GM23338 (cell line): ENCODE results near the gene SLC4A4. TPM values are rescaled to one million over a fixed set of nuclear protein-coding genes. Genes with fewer than 3 reads are reported as not detected.

Experiments
- ATAC-seq: fragments of 200-7000 bp; cut with Tn5 transposase; 3 replicates; pipeline ENCODE4 v1.9.1; 2020
- DNase-seq: peaks from one replicate; pipeline ENCODE4 v3.0.0-alpha.2; 2015; ENCODE audit warnings: low spot score
- H2AFZ ChIP-seq: fragments of 200-600 bp; sonication (generic); 2 replicates; pipeline ENCODE4 v1.8.0; 2016; ENCODE audit warnings: antibody characterized with exemption, mild to moderate bottlenecking, moderate library complexity
- H3F3A ChIP-seq: fragments of 200-600 bp; sonication (generic); replicated peaks from 2 replicates; pipeline ENCODE4 v1.8.0; 2017; ENCODE audit warnings: antibody characterized with exemption, mixed run types, low read depth
- H3K27ac ChIP-seq: fragments of 200-600 bp; sonication (generic); 2 replicates; pipeline ENCODE4 v1.6.1; 2016; ENCODE audit warnings: low read depth
- H3K27me3 ChIP-seq: fragments of 200-600 bp; sonication (generic); 2 replicates; pipeline ENCODE4 v1.8.0; 2016; ENCODE audit warnings: mild to moderate bottlenecking, mixed run types, moderate library complexity; ENCODE audit not compliant: insufficient read depth
- H3K36me3 ChIP-seq: fragments of 200-600 bp; sonication (generic); 2 replicates; pipeline ENCODE4 v1.8.0; 2016; ENCODE audit warnings: mild to moderate bottlenecking; ENCODE audit not compliant: insufficient read depth
- H3K4me1 ChIP-seq: fragments of 200-600 bp; sonication (generic); 2 replicates; pipeline ENCODE4 v1.8.0; 2016; ENCODE audit warnings: mild to moderate bottlenecking, moderate library complexity; ENCODE audit not compliant: insufficient read depth
- H3K4me2 ChIP-seq: fragments of 200-600 bp; sonication (generic); 2 replicates; pipeline ENCODE4 v1.7.1; 2017; ENCODE audit warnings: mixed run types
- H3K4me3 ChIP-seq: fragments of 200-600 bp; sonication (generic); 2 replicates; pipeline ENCODE4 v1.6.1; 2016; ENCODE audit warnings: mixed run types
- H3K79me2 ChIP-seq: fragments of 200-600 bp; sonication (generic); replicated peaks from 2 replicates; pipeline ENCODE4 v1.8.0; 2017; ENCODE audit warnings: mild to moderate bottlenecking; ENCODE audit not compliant: insufficient read depth
- H3K9me2 ChIP-seq: fragments of 200-600 bp; sonication (generic); 2 replicates; pipeline ENCODE4 v1.8.0; 2017; ENCODE audit not compliant: insufficient read depth
- H4K20me1 ChIP-seq: fragments of 200-600 bp; sonication (generic); replicated peaks from 2 replicates; pipeline ENCODE4 v1.8.0; 2017; ENCODE audit warnings: mild to moderate bottlenecking; ENCODE audit not compliant: insufficient read depth
- H3K27ac Mint-ChIP-seq: 2 replicates; pipeline ENCODE4 v1.8.0; 2020; ENCODE audit warnings: inconsistent platforms, mild to moderate bottlenecking, moderate library complexity, mixed read lengths
- H3K27me3 Mint-ChIP-seq: 3 replicates; pipeline ENCODE4 v1.8.0; 2022; ENCODE audit warnings: low read depth, mild to moderate bottlenecking, moderate library complexity, mixed read lengths, inconsistent platforms; ENCODE audit not compliant: insufficient read depth, poor library complexity
- H3K36me3 Mint-ChIP-seq: 3 replicates; pipeline ENCODE4 v1.8.0; 2021; ENCODE audit warnings: low read depth, mild to moderate bottlenecking, inconsistent platforms, moderate library complexity, mixed read lengths
- H3K4me1 Mint-ChIP-seq: 3 replicates; pipeline ENCODE4 v1.8.0; 2020; ENCODE audit warnings: mild to moderate bottlenecking, inconsistent platforms, mixed read lengths
- H3K4me3 Mint-ChIP-seq: 3 replicates; pipeline ENCODE4 v1.8.0; 2021; ENCODE audit warnings: moderate library complexity, mild to moderate bottlenecking, inconsistent platforms, mixed read lengths
- H3K9me3 Mint-ChIP-seq: 3 replicates; pipeline ENCODE4 v1.8.0; 2020; ENCODE audit warnings: moderate library complexity, mild to moderate bottlenecking, inconsistent platforms, mixed read lengths
- CREB1 ChIP-seq: fragments of 250-450 bp; sonication (Bioruptor Pico); IDR thresholded peaks from 2 replicates; pipeline ENCODE4 v1.5.0; 2020; ENCODE audit warnings: low read depth, mild to moderate bottlenecking, moderate library complexity
- CTCF ChIP-seq, 2 experiments: fragments of 200-600 bp in 1 of 2; sonication (generic) in 1 of 2; conservative IDR thresholded peaks; 2 replicates each; pipeline versions ENCODE4 v1.5.1 to v1.6.1; 2016 to 2017; ENCODE audit warnings: antibody characterized with exemption in 2 of 2, low read depth in 2 of 2, mild to moderate bottlenecking in 2 of 2, moderate library complexity in 1 of 2
- ETS1 ChIP-seq: IDR thresholded peaks from 2 replicates; pipeline ENCODE4 v1.6.1; 2016; ENCODE audit warnings: antibody characterized with exemption
- EZH2 ChIP-seq: fragments of 200-600 bp; sonication (generic); IDR thresholded peaks from one replicate; pipeline ENCODE4 v1.8.0; 2017; ENCODE audit warnings: antibody characterized with exemption, mild to moderate bottlenecking, low read depth; ENCODE audit not compliant: unreplicated experiment
- EZH2phosphoT487 ChIP-seq: fragments of 200-600 bp; sonication (generic); IDR thresholded peaks from one replicate; pipeline ENCODE4 v1.8.1; 2018; ENCODE audit warnings: antibody characterized with exemption; ENCODE audit not compliant: unreplicated experiment
- JUNB ChIP-seq: IDR thresholded peaks from one replicate; pipeline ENCODE4 v1.6.1; 2016; ENCODE audit warnings: antibody characterized with exemption; ENCODE audit not compliant: unreplicated experiment
- NANOG ChIP-seq: IDR thresholded peaks from 2 replicates; pipeline ENCODE4 v1.6.1; 2016; ENCODE audit warnings: antibody characterized with exemption, borderline replicate concordance
- POLR2AphosphoS5 ChIP-seq: IDR thresholded peaks from 2 replicates; pipeline ENCODE4 v1.6.1; 2016; ENCODE audit warnings: antibody characterized with exemption, low read depth
- REST ChIP-seq: IDR thresholded peaks from one replicate; pipeline ENCODE4 v1.6.1; 2018; ENCODE audit warnings: antibody characterized with exemption; ENCODE audit not compliant: unreplicated experiment
- STAT1 ChIP-seq: IDR thresholded peaks from one replicate; pipeline ENCODE4 v1.6.1; 2016; ENCODE audit warnings: antibody characterized with exemption; ENCODE audit not compliant: unreplicated experiment
- ZNF114 ChIP-seq: fragments of 250-450 bp; sonication (Bioruptor Pico); IDR thresholded peaks from 2 replicates; pipeline ENCODE4 v1.5.0; 2020; ENCODE audit warnings: mild to moderate bottlenecking, moderate library complexity
- ZNF331 ChIP-seq: fragments of 250-450 bp; sonication (Bioruptor Pico); IDR thresholded peaks from 2 replicates; pipeline ENCODE4 v1.5.0; 2020; ENCODE audit warnings: low read depth, mild to moderate bottlenecking, moderate library complexity
- ZNF462 ChIP-seq: fragments of 250-450 bp; sonication (Bioruptor Pico); IDR thresholded peaks from 2 replicates; pipeline ENCODE4 v1.5.0; 2020; ENCODE audit warnings: mild to moderate bottlenecking, moderate library complexity
- long read RNA-seq: library from polyadenylated mRNA; unstranded; transcript quantifications from one replicate; pipeline ENCODE4 v2.0.0, GENCODE V29; 2020; ENCODE audit not compliant: unreplicated experiment
- polyA plus RNA-seq: library from polyadenylated mRNA; unstranded; fragments of >200 nt; fragmentation: Nextera tagmentation; extraction: Ambion mirVana; gene quantifications from 2 replicates; pipeline ENCODE4 v1.2.1, GENCODE V29; 2016
- total RNA-seq: library from RNA; depleted of rRNA; stranded (reverse); fragments of >200 nt; shearing (Covaris generic); gene quantifications from 2 replicates; pipeline ENCODE4 v1.2.3, GENCODE V29; 2014; rRNA removed

SLC4A4 gene
- 1.5 and 2.3 TPM in 2 replicates for total RNA-seq
- 1.0 and 1.2 TPM in 2 replicates for polyA plus RNA-seq
- long read RNA-seq: 0 reads

GRCh38 chr4:71338846-71339593, at the start of gene SLC4A4:
Gene SLC4A4 (plus strand): TSS chr4:71339020.
- peaks cover 1% of the 10 kb centered on the region for H3K27me3 Mint-ChIP-seq
- H2AFZ ChIP-seq: no peak within 1 kb of the TSS
- ATAC-seq: no peak

More at GRCh38 chr4:71338846-71339593, at the start of gene SLC4A4:
- TF ChIP-seq ZNF462: no peak
- no peak for TF ChIP-seq REST
- no peak for TF ChIP-seq CTCF (conservative IDR thresholded peaks at IDR 0.05; ENCODE audit: low read depth in 2 of 2)
- no peak for TF ChIP-seq ETS1
- no peak for TF ChIP-seq NANOG
- TF ChIP-seq STAT1: no peak
- no peak for TF ChIP-seq ZNF331 (CRISPR knock-in tag)
- no peak for TF ChIP-seq POLR2AphosphoS5
- TF ChIP-seq CREB1 (CRISPR knock-in tag): no peak
- no peak for TF ChIP-seq EZH2phosphoT487
- TF ChIP-seq ZNF114: no peak
- TF ChIP-seq EZH2: no peak
- no peak for TF ChIP-seq JUNB
- Mint-ChIP-seq H3K9me3 (no peaks in the 10 kb centered on the region), H3K36me3 (no peaks in the 10 kb centered on the region), H3K4me3 (no peak within 1 kb of the TSS), H3K4me1 (no peaks in the 10 kb centered on the region), H3K27ac (no peak within 1 kb of the TSS)
- H4K20me1 ChIP-seq: no peaks in the 10 kb centered on the region
- no peak for DNase-seq
- no peaks in the 10 kb centered on the region for H3K4me1 ChIP-seq
- H3K4me2 ChIP-seq: no peak within 1 kb of the TSS
- no peaks in the 10 kb centered on the region for H3K27me3 ChIP-seq
- H3F3A ChIP-seq: no peaks in the 10 kb centered on the region
- no peaks in the 10 kb centered on the region for H3K9me2 ChIP-seq
- H3K79me2 ChIP-seq: no peaks in the 10 kb centered on the region
- no peaks in the 10 kb centered on the region for H3K36me3 ChIP-seq
- no peak within 1 kb of the TSS for H3K27ac ChIP-seq
- no peak within 1 kb of the TSS for H3K4me3 ChIP-seq
